DND-41 (cell line): Measurements from ENCODE around the gene OTOGL.

Source experiments
- CTCF ChIP-seq: IDR thresholded peaks from 2 replicates; pipeline ENCODE4 v1.5.1; 2012; ENCODE audit warnings: borderline replicate concordance, low read length, moderate library complexity, mild to moderate bottlenecking; ENCODE audit not compliant: poor library complexity, severe bottlenecking; ENCODE audit errors: extremely low read depth
- EZH2 ChIP-seq: IDR thresholded peaks from 3 replicates; pipeline ENCODE4 v1.6.1; 2012; ENCODE audit warnings: borderline replicate concordance, low read depth, mild to moderate bottlenecking, moderate library complexity, low read length, inconsistent platforms; ENCODE audit not compliant: severe bottlenecking

- no peak for TF ChIP-seq CTCF
- no peak for TF ChIP-seq EZH2
These were observed 62.3 kb downstream of the OTOGL start for GRCh38 chr12:80161612-80162011.
